Stimulated activated CD4-positive, alpha-beta T cell treated with anti-CD3 and anti-CD28 coated beads, Interleukin-4, amount 100 ng/mL, for 48 hours (primary cell): ENCODE data around the gene RWDD2A.
"Not testable (repeated sequence)": the region's sequence is repeated elsewhere in the genome, so short reads cannot be mapped to it uniquely, and the experiment has no call there.

Source experiments
- DNase-seq, 2 donors: peaks; one replicate each; pipeline ENCODE4 v3.0.0-alpha.2; 2020; ENCODE audit warnings: low read depth in 2 of 2

RWDD2A gene

DNA sequence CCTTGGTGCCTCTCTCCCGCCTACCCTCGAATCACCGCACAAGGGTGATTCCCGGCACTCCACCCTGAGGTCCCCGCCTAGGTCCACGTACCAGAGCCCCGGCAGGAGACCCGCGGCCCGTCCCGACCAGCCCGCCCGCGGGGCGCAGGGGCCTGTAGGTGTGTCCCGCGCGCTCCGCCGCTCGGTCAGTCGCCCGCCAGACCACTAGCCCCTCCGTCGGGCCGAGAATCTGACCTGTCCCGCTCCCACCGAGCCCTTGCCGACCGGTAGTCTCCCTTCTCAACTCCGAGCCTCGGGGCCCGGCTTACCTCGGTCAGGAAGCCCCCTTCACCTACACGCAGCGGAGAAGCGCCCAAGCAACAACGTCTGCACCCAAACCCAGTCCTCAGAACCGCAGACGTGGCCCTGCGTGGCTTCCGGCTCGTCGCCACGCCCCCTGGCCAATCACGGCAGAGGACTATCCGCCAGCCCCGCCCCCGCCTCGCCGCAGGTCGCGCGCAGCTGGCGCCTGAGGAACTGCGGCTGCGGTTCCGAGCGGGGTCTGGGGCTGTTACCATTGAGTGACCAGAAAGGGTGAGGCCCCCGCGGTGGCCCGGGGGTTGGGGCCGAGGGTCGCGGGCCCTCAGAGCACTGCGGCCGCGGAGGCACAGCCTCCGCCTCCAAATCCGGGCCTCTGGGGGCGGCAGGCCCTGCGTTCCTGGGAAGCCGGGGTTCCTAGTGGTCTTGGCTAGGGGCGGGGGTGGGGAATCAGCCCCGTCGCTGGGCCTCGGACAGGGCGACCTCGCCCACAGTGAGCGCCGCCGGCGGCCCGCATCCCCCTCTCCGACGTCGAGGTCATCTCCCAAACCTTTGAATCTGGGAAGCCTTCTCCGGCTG is at the start of gene RWDD2A, which contains the start of gene PGM3:
Gene RWDD2A, plus strand, starts transcription at position 487 of the 876 bp plus-strand sequence. CDS start 1,095 bp downstream, outside the sequence.
Gene PGM3, minus strand, starts transcription at position 395 of the 876 bp plus-strand sequence. CDS start 2,253 bp downstream, outside the sequence.
- peak; percentile 78 to 83 for DNase-seq

GRCh38 chr6:83151114-83151513 is 42.0 kb upstream of the RWDD2A start:
- DNase-seq, result no peak

GRCh38 chr6:83152913-83153312 is 40.2 kb upstream of the RWDD2A start:
- DNase-seq, result no peak

DNA sequence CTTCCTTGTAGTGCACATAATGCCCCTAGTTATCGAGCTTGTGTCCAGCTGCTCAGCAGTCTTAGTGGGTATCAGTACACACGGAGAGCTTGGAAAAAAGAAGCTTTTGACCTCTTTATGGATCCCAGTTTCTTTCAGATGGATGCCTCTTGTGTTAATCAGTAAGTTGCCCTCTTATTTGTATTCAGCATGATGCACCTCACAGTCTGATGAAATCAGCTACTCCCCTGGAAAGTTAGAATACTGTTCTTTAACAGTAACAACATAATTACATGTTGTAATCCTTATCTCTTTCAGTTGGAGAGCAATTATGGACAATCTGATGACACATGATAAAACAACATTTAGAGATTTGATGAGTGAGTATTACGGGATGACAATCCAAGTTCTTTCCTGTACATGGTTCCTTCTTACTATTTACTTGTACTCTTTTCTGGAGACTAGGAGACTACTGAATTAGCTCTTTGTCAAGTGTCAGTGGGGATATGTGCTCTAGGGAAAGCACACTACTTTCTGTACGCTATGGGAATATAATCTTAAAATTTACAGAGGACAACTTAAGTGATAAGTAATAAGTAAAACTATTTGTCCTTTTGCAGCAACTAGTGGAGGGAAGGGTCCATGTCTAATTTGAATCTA is 39.2 kb upstream of the RWDD2A start:
- no peak for DNase-seq

DNA sequence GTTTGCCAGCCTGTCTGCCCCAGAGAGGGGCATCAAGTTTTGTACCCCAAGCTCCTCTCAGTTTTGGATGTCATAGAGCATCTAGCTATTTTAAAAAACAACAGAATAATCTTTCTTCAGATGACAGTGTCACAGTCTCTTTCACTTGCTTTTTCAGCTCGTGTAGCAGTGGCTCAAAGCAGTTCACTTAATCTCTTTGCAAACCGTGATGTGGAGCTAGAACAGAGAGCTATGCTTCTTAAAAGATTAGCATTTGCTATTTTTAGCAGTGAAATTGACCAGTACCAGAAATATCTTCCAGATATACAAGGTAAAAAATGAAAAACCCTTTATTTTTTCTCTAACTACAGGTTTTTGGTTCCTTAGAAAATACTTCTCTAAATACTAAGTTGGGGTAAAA is 37.4 kb upstream of the RWDD2A start:
- no peak for DNase-seq

GRCh38 chr6:83160167-83160566 is 33.0 kb upstream of the RWDD2A start:
- no peak for DNase-seq

- DNase-seq, result no peak
These were observed 25.4 kb upstream of the RWDD2A start for GRCh38 chr6:83167726-83168278.

GRCh38 chr6:83168556-83168955 is 24.6 kb upstream of the RWDD2A start:
- no peak for DNase-seq

DNA sequence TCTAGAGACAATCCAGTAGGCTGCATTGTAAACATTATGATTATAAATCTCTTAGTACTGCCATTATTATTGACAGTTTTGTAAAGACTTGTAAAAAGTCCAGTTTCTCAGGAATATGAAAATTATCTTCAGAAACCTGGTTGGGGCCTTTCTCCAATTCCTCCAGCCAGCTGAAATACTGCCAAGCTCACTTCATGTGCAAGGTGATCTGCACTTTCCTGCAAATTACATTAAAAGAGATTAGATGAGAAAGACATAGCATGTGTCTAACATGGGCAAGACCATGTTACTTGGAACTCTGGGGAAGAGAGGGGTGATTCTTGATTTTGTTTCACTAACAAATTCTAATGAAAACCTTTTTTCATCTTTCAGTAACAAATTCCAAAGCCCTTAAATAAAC is 24.1 kb upstream of the RWDD2A start:
- no peak for DNase-seq

- DNase-seq, result no peak
These were observed 23.6 kb upstream of the RWDD2A start for GRCh38 chr6:83169511-83169910.

GRCh38 chr6:83176246-83176645 is 16.9 kb upstream of the RWDD2A start:
- DNase-seq, result no peak

- no peak for DNase-seq
These were observed 12.7 kb upstream of the RWDD2A start for GRCh38 chr6:83180426-83180950.

DNA sequence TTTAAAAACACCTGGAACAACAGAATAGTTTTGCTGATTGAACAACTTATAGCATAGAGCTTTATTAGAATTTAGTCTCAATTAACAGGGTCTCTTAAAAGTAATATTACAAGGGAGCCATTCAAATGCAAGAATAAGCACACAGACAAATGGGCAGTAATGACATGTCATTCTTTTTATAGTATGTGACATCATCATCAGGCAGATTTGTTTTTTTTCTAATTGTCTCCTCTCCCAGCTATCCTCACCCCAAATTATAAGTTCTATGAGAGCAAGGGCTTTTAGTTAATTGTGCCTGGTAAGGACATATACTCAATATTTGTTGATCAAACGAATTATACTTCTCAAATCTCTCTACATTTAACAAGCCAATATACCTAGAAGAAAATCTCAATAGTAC is 11.0 kb upstream of the RWDD2A start:
- no peak for DNase-seq

- DNase-seq, result no peak
These were observed 9.9 kb upstream of the RWDD2A start for GRCh38 chr6:83183082-83183828.

DNA sequence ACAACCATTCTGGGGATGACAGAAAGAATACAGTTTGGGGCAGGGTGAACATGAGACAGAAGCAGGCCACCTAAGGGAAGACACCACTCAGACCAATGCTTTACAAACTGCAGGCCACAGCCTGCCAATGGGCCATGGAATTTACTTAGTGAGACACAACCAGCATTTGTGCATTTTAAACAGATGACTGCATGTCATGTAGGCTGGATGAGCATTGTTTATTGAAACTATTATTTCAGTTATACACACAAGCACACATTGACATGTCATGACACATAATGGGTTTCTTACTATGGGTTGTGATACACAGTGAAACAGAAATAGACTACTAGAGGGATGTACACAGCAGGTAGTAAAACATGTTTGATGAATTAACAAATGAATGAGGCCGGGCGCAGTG is 8.1 kb upstream of the RWDD2A start:
- DNase-seq, result no peak

- no peak for DNase-seq
These were observed 4.7 kb upstream of the RWDD2A start for GRCh38 chr6:83188501-83188900.

GRCh38 chr6:83190626-83191025 is 2.5 kb upstream of the RWDD2A start:
- no peak for DNase-seq

- not testable (repeated sequence) for DNase-seq
These were observed 1.2 kb upstream of the RWDD2A start for GRCh38 chr6:83191974-83192373.

GRCh38 chr6:83192456-83192855 is 701 bp upstream of the RWDD2A start:
- no peak for DNase-seq

- DNase-seq, result peak in 1 of 2 donors; percentile 1
These were observed 800 bp downstream of the RWDD2A start for GRCh38 chr6:83193747-83194566.
